PC-3 (cell line): Measurements from ENCODE around the gene FZR1. TPM values are rescaled to one million over a fixed set of nuclear protein-coding genes. Genes with fewer than 3 reads are reported as not detected.

ENCODE experiments used
- ATAC-seq: fragments of 200-7000 bp; cut with Tn5 transposase; 2 replicates; pipeline ENCODE4 v1.9.1; 2020; ENCODE audit warnings: mild to moderate bottlenecking, moderate library complexity
- BruUV-seq: library from RNA; stranded (reverse); fragments of 400-500 nt; replicated peaks from 2 replicates; lab custom pipeline; 2021; lab: Mats Ljungman, UMichigan
- CTCF ChIA-PET: fragments of 300-600 bp; sonication (Branson Sonifier 250); formaldehyde crosslinking; loops from one replicate; lab custom pipeline; 2022; ENCODE audit warnings: antibody characterized with exemption; lab: Charles Lee
- POLR2A ChIA-PET: fragments of 300-600 bp; sonication (Branson Sonifier 250); formaldehyde crosslinking; loops from one replicate; lab custom pipeline; 2022; ENCODE audit warnings: antibody characterized with exemption; ENCODE audit not compliant: unreplicated experiment; lab: Charles Lee
- DNase-seq: peaks from one replicate; pipeline ENCODE4 v3.0.0-alpha.2; 2015
- H2AFZ ChIP-seq: fragments of 300-600 bp; sonication (generic); 2 replicates; pipeline ENCODE4 v1.6.0; 2016; ENCODE audit warnings: antibody characterized with exemption, low read length
- H3F3A ChIP-seq: fragments of 300-600 bp; sonication (generic); one replicate; pipeline ENCODE4 v1.6.0; 2017; ENCODE audit warnings: antibody characterized with exemption, low read length, control low read depth, mild to moderate bottlenecking; ENCODE audit not compliant: unreplicated experiment
- H3K27ac ChIP-seq: fragments of 300-600 bp; sonication (generic); 2 replicates; pipeline ENCODE4 v1.5.1; 2016; ENCODE audit warnings: mild to moderate bottlenecking, low read length
- H3K27me3 ChIP-seq: fragments of 300-600 bp; sonication (generic); 2 replicates; pipeline ENCODE4 v1.6.1; 2016; ENCODE audit warnings: low read length, mixed read lengths
- H3K36me3 ChIP-seq: fragments of 300-600 bp; sonication (generic); 2 replicates; pipeline ENCODE4 v1.6.1; 2016; ENCODE audit warnings: low read depth, mixed run types, low read length, mixed read lengths
- H3K4me1 ChIP-seq: fragments of 300-600 bp; sonication (generic); 2 replicates; pipeline ENCODE4 v1.5.1; 2016; ENCODE audit warnings: low read length; ENCODE audit not compliant: insufficient read depth
- H3K4me2 ChIP-seq: fragments of 300-600 bp; sonication (generic); 2 replicates; pipeline ENCODE4 v1.6.0; 2016; ENCODE audit warnings: low read length
- H3K4me3 ChIP-seq: fragments of 300-600 bp; sonication (generic); 2 replicates; pipeline ENCODE4 v1.5.1; 2016; ENCODE audit warnings: mild to moderate bottlenecking, low read length, mixed read lengths
- H3K79me2 ChIP-seq: fragments of 300-600 bp; sonication (generic); 2 replicates; pipeline ENCODE4 v1.6.1; 2017; ENCODE audit warnings: low read length, mixed read lengths
- H3K9ac ChIP-seq: fragments of 300-600 bp; sonication (generic); 2 replicates; pipeline ENCODE4 v1.6.0; 2016; ENCODE audit warnings: mild to moderate bottlenecking, low read length
- H3K9me2 ChIP-seq: fragments of 300-600 bp; sonication (generic); replicated peaks from 2 replicates; pipeline ENCODE4 v1.6.1; 2016; ENCODE audit warnings: mixed run types, low read length, mixed read lengths
- H3K9me3 ChIP-seq: fragments of 300-600 bp; sonication (generic); 2 replicates; pipeline ENCODE4 v1.6.1; 2016; ENCODE audit warnings: low read length, mixed read lengths
- H4K20me1 ChIP-seq: fragments of 300-600 bp; sonication (generic); 2 replicates; pipeline ENCODE4 v1.6.1; 2016; ENCODE audit warnings: low read length, mixed read lengths
- CTCF ChIP-seq: fragments of 300-600 bp; sonication (generic); conservative IDR thresholded peaks from 2 replicates; pipeline ENCODE4 v1.5.1; 2017; ENCODE audit warnings: antibody characterized with exemption, low read depth, mild to moderate bottlenecking, low read length
- EZH2 ChIP-seq: fragments of 300-600 bp; sonication (generic); IDR thresholded peaks from one replicate; pipeline ENCODE4 v1.6.1; 2017; ENCODE audit warnings: antibody characterized with exemption, mild to moderate bottlenecking, low read length; ENCODE audit not compliant: unreplicated experiment
- EZH2phosphoT487 ChIP-seq: fragments of 300-600 bp; sonication (generic); IDR thresholded peaks from 2 replicates; pipeline ENCODE4 v1.6.1; 2018; ENCODE audit warnings: mild to moderate bottlenecking, antibody characterized with exemption, low read length, borderline replicate concordance
- intact Hi-C: fragments of 100-400 bp; cut with micrococcal nuclease; formaldehyde crosslinking; loops from 2 replicates; pipeline ENCODE4 v1.9.0; 2023
- total RNA-seq: library from RNA; depleted of rRNA; stranded (reverse); fragments of >200 nt; gene quantifications from 2 replicates; pipeline ENCODE4 v1.2.3, GENCODE V29; 2014

FZR1 gene
- total RNA-seq, 1 experiment from 2014 or later: 53.6 TPM

- Histone ChIP-seq H3K9me2 (no peaks in the 10 kb centered on the region), H3K4me2 (no peak overlapping the region), H3K4me1 (peaks cover 23% of the 10 kb centered on the region), H3K4me3 (no peak overlapping the region), H3K9ac (no peak overlapping the region), H3K79me2 (peaks cover 42% of the 10 kb centered on the region), H4K20me1 (0 out of 2 replicates have a peak, but pooled peaks cover 3% of the 10 kb centered on the region), H3K27me3 (no peaks in the 10 kb centered on the region), H3K36me3 (no peaks in the 10 kb centered on the region), H2AFZ (no peak overlapping the region), H3K27ac (no peak overlapping the region), H3K9me3 (no peaks in the 10 kb centered on the region), H3F3A (no peaks in the 10 kb centered on the region)
- ATAC-seq (no peak), DNase-seq (no peak)
- intact Hi-C loops: no loop called here
- no TSS peak for BruUV-seq
- POLR2A ChIA-PET: no interaction called here
- TF ChIP-seq CTCF: no peak
- TF ChIP-seq EZH2: no peak
- TF ChIP-seq EZH2phosphoT487: no peak
- CTCF ChIA-PET: no interaction called here
Observed at GRCh38 chr19:3504735-3505134, 1.4 kb upstream of the FZR1 start.

- ChIA-PET POLR2A (no interaction called here), CTCF (no interaction called here)
- no peaks in the 10 kb centered on the region for H3K9me3 ChIP-seq
- H3K9me2 ChIP-seq: no peaks in the 10 kb centered on the region
- peaks cover 55% of the 10 kb centered on the region for H3K79me2 ChIP-seq
- peaks cover 26% of the 10 kb centered on the region for H3K4me1 ChIP-seq
- BruUV-seq: no TSS peak
- H3K27ac ChIP-seq: peak overlapping the region; percentile 29; the same call in 1 of the 2 replicates
- peak overlapping the region; percentile 81 for H3K4me2 ChIP-seq
- intact Hi-C loops: no loop called here
- H2AFZ ChIP-seq: peak overlapping the region; percentile 50; the same call in 1 of the 2 replicates
- H4K20me1 ChIP-seq: 0 out of 2 replicates have a peak, but pooled peaks cover 14% of the 10 kb centered on the region
- H3K4me3 ChIP-seq: peak overlapping the region; percentile 91
- ATAC-seq (no peak), DNase-seq (peak; percentile 7)
- H3K27me3 ChIP-seq: no peaks in the 10 kb centered on the region
- peak overlapping the region; percentile 92 for H3K9ac ChIP-seq
- TF ChIP-seq CTCF (no peak), EZH2 (no peak), EZH2phosphoT487 (no peak)
- H3K36me3 ChIP-seq: no peaks in the 10 kb centered on the region; the same call in 1 of the 2 replicates
- H3F3A ChIP-seq: no peaks in the 10 kb centered on the region
Observed at GRCh38 chr19:3506384-3507340, 551 bp downstream of the FZR1 start.
